GM18526 (cell line): ENCODE results near the gene CCDC187.

Experiments used
- POLR2A ChIP-seq: IDR thresholded peaks from 3 replicates; pipeline ENCODE4 v1.6.1; 2011; ENCODE audit not compliant: insufficient read length; ENCODE audit errors: extremely low read depth

The CCDC187 gene

GRCh38 chr9:136291306-136292025, 12.4 kb downstream of the CCDC187 start:
- TF ChIP-seq POLR2A: no peak

- no peak for TF ChIP-seq POLR2A
Observed at GRCh38 chr9:136290508-136291000, 13.3 kb downstream of the CCDC187 start.

GRCh38 chr9:136289651-136290507, 14.0 kb downstream of the CCDC187 start:
- TF ChIP-seq POLR2A: no peak

- no peak for TF ChIP-seq POLR2A
Observed at GRCh38 chr9:136287960-136288753, 15.7 kb downstream of the CCDC187 start.

- TF ChIP-seq POLR2A: no peak
Observed at GRCh38 chr9:136286987-136287379, 16.9 kb downstream of the CCDC187 start.

GRCh38 chr9:136286359-136286986, 17.4 kb downstream of the CCDC187 start:
- no peak for TF ChIP-seq POLR2A

GRCh38 chr9:136285501-136286358, 18.2 kb downstream of the CCDC187 start:
- TF ChIP-seq POLR2A: no peak

GRCh38 chr9:136284951-136285350, 18.9 kb downstream of the CCDC187 start:
- no peak for TF ChIP-seq POLR2A

GRCh38 chr9:136284311-136284710, 19.6 kb downstream of the CCDC187 start:
- TF ChIP-seq POLR2A: no peak

GRCh38 chr9:136283291-136284235, 20.3 kb downstream of the CCDC187 start:
- TF ChIP-seq POLR2A: no peak

- TF ChIP-seq POLR2A: no peak
Observed at GRCh38 chr9:136282272-136282861, 21.5 kb downstream of the CCDC187 start.

GRCh38 chr9:136281421-136282271, 22.2 kb downstream of the CCDC187 start:
- TF ChIP-seq POLR2A: no peak
